GM21526 (cell line): ENCODE data around the gene AHR.
"Not testable (repeated sequence)": the region's sequence is repeated elsewhere in the genome, so short reads cannot be mapped to it uniquely, and the experiment has no call there.

ENCODE experiments used
- ATAC-seq: cut with Tn5 transposase; IDR thresholded peaks from one replicate; pipeline ENCODE4 v1.9.1; 2021; ENCODE audit warnings: moderate library complexity; ENCODE audit not compliant: unreplicated experiment, low FRiP score

AHR gene

DNA sequence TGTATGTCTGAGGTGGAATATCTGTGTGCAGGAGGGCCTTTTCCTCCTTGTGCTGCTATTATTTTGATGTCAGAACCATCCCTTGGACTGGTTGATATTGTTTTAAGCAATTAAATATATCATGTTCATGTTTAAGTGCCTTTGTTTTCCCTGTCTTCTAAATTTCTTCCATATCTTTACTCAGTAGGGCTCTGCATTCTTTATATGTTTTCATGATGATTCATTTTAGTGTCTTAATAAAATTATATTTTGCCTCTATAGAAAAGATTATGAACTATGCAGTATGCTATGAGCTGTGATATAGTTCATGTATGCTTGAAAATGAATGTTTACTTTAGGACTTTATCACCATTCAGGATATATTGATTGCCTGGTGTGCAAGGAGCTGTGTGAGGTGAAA, 34.8 kb downstream of the AHR start:
- ATAC-seq: no peak

- ATAC-seq: no peak
These were observed 37.7 kb downstream of the AHR start for GRCh38 chr7:17336168-17336567.

DNA sequence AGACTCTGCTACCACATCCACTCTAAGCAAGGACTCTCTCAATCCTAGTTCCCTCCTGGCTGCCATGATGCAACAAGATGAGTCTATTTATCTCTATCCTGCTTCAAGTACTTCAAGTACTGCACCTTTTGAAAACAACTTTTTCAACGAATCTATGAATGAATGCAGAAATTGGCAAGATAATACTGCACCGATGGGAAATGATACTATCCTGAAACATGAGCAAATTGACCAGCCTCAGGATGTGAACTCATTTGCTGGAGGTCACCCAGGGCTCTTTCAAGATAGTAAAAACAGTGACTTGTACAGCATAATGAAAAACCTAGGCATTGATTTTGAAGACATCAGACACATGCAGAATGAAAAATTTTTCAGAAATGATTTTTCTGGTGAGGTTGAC, 40.7 kb downstream of the AHR start:
- no peak for ATAC-seq

DNA sequence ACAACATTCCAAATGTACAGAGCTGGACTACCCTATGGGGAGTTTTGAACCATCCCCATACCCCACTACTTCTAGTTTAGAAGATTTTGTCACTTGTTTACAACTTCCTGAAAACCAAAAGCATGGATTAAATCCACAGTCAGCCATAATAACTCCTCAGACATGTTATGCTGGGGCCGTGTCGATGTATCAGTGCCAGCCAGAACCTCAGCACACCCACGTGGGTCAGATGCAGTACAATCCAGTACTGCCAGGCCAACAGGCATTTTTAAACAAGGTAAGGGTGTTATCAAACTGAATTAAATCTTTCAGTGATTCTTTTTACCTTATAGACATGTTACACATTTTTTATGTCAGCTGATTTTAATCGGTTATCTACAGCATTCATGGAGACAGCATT, 41.5 kb downstream of the AHR start:
- ATAC-seq: no peak

DNA sequence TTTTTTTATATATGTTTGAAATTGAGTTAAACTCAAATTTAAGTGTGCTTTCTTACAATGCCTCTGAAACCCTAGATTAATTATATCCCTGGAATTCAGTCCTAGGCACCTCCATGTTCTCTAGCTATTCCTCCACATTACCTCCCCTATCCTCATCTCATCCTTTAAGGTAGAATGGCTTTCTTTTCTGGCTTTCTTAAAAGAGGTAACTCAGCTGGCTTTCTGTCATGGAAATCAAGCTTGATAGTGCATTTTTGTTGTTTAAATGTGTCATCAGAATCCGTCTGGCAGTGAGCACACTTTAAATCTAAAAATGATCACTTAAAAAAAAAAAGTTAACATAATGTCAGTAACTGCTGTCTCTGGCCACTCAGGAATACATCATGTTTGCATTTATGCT, 42.2 kb downstream of the AHR start:
- no peak for ATAC-seq

GRCh38 chr7:17342756-17343155, 44.3 kb downstream of the AHR start:
- no peak for ATAC-seq

- ATAC-seq: no peak
These were observed 48.9 kb downstream of the AHR start for GRCh38 chr7:17347401-17347800.

GRCh38 chr7:17348932-17349331, 50.5 kb downstream of the AHR start:
- ATAC-seq: not testable (repeated sequence)

DNA sequence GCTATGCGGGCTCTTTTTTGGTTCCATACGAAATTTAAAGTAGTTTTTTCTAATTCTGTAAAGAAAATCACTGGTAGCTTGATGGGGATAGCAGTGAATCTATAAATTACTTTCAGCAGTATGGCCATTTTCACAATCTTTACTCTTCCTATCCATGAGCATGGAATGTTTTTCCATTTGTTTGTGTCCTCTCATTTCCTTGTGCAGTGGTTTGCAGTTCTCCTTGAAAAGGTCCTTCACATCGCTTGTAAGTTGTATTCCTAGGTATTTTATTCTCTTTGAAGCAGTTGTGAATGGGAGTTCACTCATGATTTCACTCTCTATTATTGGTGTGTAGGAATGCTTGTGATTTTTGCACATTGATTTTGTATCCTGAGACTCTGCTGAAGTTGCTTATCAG, 51.9 kb downstream of the AHR start:
- not testable (repeated sequence) for ATAC-seq

DNA sequence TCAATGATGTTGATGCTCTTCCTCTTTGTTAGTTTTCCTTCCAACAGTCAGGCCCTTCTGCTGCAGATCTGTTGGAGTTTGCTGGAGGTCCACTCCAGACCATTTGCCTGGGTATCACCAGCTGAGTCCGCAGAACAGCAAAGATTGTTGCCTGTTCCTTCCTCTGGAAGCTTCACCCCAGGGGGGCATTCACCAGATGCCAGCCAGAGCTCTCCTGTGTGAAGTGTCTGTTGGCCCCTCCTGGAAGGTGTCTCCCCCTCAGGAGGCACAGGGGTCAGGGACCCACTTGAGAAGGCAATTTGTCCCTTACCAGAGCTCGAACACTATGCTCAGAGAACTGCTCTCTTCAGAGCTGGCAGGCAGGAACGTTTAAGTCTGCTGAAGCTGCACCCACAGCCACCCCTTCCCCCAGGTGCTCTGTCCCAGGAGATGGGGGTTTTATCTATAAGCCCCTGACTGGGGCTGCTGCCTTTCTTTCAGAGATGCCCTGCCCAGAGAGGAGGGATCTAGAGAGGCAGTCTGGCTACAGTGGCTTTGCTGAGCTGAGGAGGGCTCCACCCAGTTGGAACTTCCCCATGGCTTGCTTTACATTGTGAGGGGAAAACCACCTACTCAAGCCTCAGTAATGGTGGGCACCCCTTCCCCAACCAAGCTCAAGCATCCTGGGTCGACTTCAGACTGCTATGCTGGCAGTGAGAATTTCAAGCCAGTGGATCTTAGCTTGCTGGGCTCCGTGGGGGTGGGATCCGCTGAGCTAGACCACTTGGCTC, 55.4 kb downstream of the AHR start:
- ATAC-seq: not testable (repeated sequence)

DNA sequence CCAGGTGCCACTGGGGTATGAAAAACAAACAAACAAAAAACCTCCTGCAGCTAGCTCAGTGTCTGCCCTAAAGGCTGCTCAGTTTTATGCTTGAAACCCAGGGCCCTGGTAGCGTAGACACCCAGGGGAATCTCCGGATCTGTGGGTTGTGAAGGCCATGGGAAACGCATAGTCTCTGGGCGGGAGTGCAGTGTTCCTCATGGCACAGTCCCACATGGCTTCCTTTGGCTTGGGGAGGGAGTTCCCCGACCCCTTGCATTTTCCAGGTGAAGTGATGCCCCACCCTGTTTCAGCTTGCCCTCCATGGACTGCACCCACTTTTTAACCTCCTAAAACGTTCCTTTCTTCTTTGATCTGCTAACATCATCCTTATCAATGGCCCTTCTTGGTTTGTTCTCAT, 56.0 kb downstream of the AHR start:
- ATAC-seq: no peak

- no peak for ATAC-seq
These were observed 56.6 kb downstream of the AHR start for GRCh38 chr7:17355050-17355449.

GRCh38 chr7:17357952-17358351, 59.5 kb downstream of the AHR start:
- ATAC-seq: no peak

GRCh38 chr7:17359610-17360009, 61.2 kb downstream of the AHR start:
- no peak for ATAC-seq

GRCh38 chr7:17362439-17363105, 64.1 kb downstream of the AHR start:
- no peak for ATAC-seq

DNA sequence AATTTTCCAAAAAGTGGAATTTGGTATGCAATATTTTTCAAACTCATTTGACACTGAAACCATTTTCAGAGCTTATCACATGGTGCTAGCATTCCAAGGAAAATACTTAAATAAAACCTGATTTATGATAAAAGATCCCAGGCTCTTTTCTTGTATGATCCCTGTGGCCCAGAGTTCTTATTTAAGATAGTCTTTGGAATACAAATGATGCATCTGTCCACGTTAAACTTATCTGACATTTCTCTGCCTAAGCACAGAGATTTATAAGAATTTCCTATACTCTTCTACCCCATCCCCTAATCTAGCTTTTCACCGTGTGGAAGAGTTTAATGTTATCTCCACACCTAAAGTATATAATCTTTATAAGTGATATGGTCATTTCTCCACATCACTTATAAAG, 66.2 kb downstream of the AHR start:
- no peak for ATAC-seq

- ATAC-seq: no peak
These were observed 67.3 kb downstream of the AHR start for GRCh38 chr7:17365775-17366174.

- ATAC-seq: no peak
These were observed 69.0 kb downstream of the AHR start for GRCh38 chr7:17367502-17367901.

- no peak for ATAC-seq
These were observed 70.5 kb downstream of the AHR start for GRCh38 chr7:17368856-17369524.

GRCh38 chr7:17369691-17370426, 71.4 kb downstream of the AHR start:
- no peak for ATAC-seq
